HT1080 (cell line): ENCODE results near the gene EIF6. TPM values are rescaled to one million over a fixed set of nuclear protein-coding genes. Genes with fewer than 3 reads are reported as not detected.

Experiments used
- total RNA-seq: library from RNA; depleted of rRNA; stranded (reverse); fragments of >200 nt; shearing (Covaris generic); gene quantifications from 2 replicates; pipeline ENCODE4 v1.2.3, GENCODE V29; 2014; rRNA removed

Gene EIF6
- total RNA-seq, 1 experiment from 2014 or later: 516 TPM

Other genes starting within 250 kb of the EIF6 start
- 35.0 and 46.7 TPM in 2 replicates for gene TRPC4AP, start 192.0 kb downstream of the EIF6 start, total RNA-seq
- gene EDEM2, start 137.4 kb downstream of the EIF6 start, total RNA-seq: 29.4 and 37.6 TPM in 2 replicates
- gene PROCR, start 112.7 kb downstream of the EIF6 start, total RNA-seq: 73.5 and 96.8 TPM in 2 replicates
- 0.23 and 0.30 TPM in 2 replicates for gene MMP24, start 58.1 kb downstream of the EIF6 start, total RNA-seq
- gene MMP24OS, start 6.7 kb downstream of the EIF6 start, total RNA-seq: 26.4 and 38.1 TPM in 2 replicates
- not detected in 2 replicates for gene FAM83C, start 7.7 kb upstream of the EIF6 start, total RNA-seq
- 55.7 and 58.1 TPM in 2 replicates for gene UQCC1, start 127.2 kb upstream of the EIF6 start, total RNA-seq
- gene GDF5, start 153.5 kb upstream of the EIF6 start, total RNA-seq: 0.10 TPM in 2 replicates
- gene CEP250, start 170.8 kb upstream of the EIF6 start, total RNA-seq: 45.9 and 51.7 TPM in 2 replicates
- not detected in 2 replicates for gene C20orf173, start 244.9 kb upstream of the EIF6 start, total RNA-seq